Brain microvascular endothelial cell (primary cell): ENCODE results near the gene FOXRED2.

Experiments used
- DNase-seq: peaks from one replicate; pipeline ENCODE4 v3.0.0-alpha.2; 2020
- H3K27ac ChIP-seq: fragments of 250-450 bp; sonication (Bioruptor Pico); 2 replicates; pipeline ENCODE4 v1.5.1; 2020; ENCODE audit warnings: mild to moderate bottlenecking, moderate library complexity
- H3K27me3 ChIP-seq: fragments of 250-450 bp; sonication (Bioruptor Pico); replicated peaks from 2 replicates; pipeline ENCODE4 v1.5.1; 2020; ENCODE audit warnings: mild to moderate bottlenecking
- H3K36me3 ChIP-seq: fragments of 250-450 bp; sonication (Bioruptor Pico); replicated peaks from 2 replicates; pipeline ENCODE4 v1.5.1; 2020; ENCODE audit warnings: mild to moderate bottlenecking
- H3K4me3 ChIP-seq: 2 replicates; pipeline ENCODE4 v1.5.1; 2011; ENCODE audit warnings: low read depth, mild to moderate bottlenecking, control low read depth, low read length, moderate library complexity
- in situ Hi-C: cut with HindIII; loops from 2 replicates; pipeline ENCODE4 v1.10.0; 2017; ENCODE audit warnings: low sequenced_read_pairs, low pct_ligation_motif_present
- TF ChIP-seq, protein P1 (sequence below): IDR thresholded peaks from 2 replicates; pipeline ENCODE4 v1.5.1; 2011; ENCODE audit warnings: low read depth, mild to moderate bottlenecking, moderate library complexity, low read length, control low read depth, inconsistent platforms; ENCODE audit errors: missing control alignments

The FOXRED2 gene

DNA sequence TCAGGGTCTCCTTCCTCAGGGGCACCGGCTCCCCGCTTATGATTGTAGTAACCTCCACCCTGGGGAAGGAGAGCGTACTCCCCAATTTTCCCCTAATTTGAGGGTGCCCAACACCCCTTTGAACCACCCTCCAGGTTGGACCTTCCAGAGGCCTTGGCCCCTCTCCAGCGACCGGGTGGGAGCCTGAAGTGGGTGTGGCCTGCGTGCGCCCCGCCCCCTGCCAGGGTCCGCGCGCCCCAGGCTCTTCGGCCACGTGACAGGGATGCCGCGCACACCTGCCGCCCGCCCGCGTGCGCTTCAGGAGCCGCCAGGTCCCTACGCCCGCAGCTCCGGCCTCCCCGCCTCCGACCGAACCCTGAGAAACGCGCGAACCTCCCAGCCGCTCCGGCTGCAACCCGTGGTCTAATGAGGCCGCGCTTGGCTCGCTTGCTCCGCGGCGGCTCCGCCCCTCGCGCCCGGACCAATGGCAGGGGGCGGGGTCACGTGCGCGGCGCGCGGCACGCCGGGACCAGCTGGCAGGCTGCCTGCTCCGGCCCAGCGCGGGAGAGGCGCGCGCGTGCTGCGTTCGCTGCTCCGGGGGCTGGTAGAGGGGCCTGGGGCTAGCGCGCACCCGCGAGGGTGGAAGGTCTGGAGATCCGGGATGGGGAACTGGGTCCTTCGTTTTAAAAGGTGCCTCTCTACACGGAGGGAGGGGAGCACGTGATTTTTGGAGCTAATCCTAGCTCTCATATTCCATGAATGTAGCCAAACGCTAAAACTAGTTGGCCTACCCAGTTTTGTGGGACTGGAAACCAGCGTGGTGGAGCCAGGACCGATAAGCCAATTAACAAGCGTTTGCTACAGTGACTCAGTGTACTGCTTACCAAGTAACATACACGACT lies at the start of gene FOXRED2:
Gene FOXRED2, minus strand, starts transcription at position 404 of the 881 bp plus-strand sequence. CDS start 618 bp downstream, outside the sequence.
- Histone ChIP-seq H3K27me3 (no peaks in the 10 kb centered on the region), H3K36me3 (peaks cover 20% of the 10 kb centered on the region), H3K27ac (no peak within 1 kb of the TSS), H3K4me3 (peak within 1 kb of the TSS; percentile 53)
- peak; percentile 56 for DNase-seq
- in situ Hi-C loops: no loop called here
- TF ChIP-seq, protein P1, sequence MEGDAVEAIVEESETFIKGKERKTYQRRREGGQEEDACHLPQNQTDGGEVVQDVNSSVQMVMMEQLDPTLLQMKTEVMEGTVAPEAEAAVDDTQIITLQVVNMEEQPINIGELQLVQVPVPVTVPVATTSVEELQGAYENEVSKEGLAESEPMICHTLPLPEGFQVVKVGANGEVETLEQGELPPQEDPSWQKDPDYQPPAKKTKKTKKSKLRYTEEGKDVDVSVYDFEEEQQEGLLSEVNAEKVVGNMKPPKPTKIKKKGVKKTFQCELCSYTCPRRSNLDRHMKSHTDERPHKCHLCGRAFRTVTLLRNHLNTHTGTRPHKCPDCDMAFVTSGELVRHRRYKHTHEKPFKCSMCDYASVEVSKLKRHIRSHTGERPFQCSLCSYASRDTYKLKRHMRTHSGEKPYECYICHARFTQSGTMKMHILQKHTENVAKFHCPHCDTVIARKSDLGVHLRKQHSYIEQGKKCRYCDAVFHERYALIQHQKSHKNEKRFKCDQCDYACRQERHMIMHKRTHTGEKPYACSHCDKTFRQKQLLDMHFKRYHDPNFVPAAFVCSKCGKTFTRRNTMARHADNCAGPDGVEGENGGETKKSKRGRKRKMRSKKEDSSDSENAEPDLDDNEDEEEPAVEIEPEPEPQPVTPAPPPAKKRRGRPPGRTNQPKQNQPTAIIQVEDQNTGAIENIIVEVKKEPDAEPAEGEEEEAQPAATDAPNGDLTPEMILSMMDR: no peak

DNA sequence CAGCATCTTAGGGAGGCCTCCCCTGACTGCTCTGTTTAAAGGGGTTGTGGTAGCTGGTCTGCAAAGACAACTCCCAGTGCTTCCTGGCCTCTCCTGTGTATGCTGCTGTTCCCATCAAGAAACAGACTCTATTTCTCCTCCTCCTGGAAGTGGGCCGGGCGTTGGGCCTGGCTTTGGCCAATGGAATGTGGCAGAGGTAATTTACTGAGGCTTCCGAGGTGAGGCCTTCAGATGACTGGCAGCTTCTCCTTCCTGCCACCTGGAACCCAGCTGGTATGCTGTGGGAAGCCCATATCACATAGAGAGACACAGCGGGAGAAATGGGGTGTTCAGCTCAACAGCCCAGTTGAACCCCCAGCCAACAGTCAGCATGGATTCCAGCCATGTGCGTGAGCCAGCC lies 47.3 kb upstream of the FOXRED2 start:
- TF ChIP-seq, protein P1: no peak
- H3K4me3 ChIP-seq: no peak overlapping the region
- in situ Hi-C loops: no loop called here
- peaks cover 12% of the 10 kb centered on the region for H3K27me3 ChIP-seq
- H3K27ac ChIP-seq: no peak overlapping the region
- H3K36me3 ChIP-seq: no peaks in the 10 kb centered on the region
- no peak for DNase-seq

DNA sequence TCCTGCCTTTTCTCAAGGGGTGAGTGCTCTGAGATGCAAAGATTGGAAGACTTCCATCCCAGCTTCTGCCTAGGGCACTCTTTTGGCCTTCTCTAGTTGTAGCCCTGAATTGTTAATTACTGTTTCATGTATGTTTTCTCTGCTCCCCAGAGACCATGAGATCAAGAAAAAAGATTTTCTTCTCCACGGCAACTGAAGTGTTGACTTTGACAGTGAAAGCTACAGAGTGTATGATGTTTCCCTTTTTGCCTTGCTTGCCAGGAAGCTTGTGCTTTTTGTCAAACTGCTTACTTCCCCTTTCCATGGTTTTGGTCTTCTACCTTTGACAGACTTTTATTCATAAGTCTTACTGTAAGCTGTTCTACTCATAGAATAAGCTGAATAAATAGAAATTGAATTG lies 45.4 kb upstream of the FOXRED2 start:
- no peak overlapping the region for H3K27ac ChIP-seq
- H3K36me3 ChIP-seq: no peaks in the 10 kb centered on the region
- no peak for DNase-seq
- in situ Hi-C loops: no loop called here
- TF ChIP-seq, protein P1: no peak
- peaks cover 12% of the 10 kb centered on the region for H3K27me3 ChIP-seq
- H3K4me3 ChIP-seq: no peak overlapping the region

DNA sequence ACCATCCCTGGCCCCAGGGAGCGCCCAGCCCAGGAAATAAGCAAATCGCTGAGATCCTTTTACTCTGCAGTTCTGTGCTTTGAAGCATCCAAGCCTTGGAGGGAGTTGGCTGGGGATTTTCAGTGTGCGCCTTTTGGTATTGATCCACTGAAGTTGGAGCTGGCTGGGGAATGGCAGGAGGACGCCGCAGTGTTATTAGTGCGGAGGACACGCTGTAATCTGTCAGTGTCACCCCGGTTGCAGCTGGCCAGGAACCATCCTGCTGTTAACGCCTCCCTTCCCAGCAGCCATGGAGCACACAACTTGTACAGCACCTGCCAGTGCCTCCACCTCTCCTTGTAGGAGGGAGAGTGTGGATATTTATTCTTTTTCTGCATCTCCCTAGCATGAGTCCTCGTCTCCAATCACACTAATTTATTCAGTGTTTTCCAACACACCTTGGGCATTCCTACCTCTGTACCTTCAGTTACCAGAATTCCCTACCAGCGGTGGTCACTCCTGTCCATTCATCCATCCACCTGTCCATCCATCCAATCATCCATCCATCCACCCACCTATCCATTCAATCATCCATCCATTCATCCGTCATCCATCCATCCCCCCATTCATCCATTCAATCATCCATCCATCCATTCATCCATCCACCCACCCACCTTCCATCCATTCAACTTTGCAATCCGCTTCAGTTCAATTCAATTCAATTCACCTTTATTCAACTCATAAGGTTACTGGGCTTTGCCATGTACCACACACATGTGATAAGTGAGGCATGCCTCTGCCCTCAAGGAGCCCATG lies 44.1 kb upstream of the FOXRED2 start:
- TF ChIP-seq, protein P1: no peak

DNA sequence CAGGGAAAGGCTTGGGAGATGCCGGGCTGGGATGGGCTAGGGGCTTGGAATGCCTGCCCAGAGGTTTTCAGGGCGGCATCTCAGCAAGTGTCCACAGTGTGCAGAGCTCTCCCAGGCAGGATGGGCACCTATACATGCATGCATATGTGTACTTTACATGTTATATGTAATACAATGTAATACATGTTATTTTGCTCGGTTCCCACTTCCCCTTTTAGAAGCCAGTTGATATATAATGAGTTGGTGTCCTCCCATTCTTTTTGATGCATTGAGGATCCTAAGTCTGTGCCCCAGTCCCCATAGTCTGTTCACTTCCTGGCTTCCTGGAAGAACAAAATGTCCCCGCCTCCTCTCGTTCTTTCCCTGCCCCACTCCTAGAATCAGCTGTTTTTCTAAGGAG lies 42.2 kb upstream of the FOXRED2 start:
- no peak overlapping the region for H3K4me3 ChIP-seq
- TF ChIP-seq, protein P1: no peak
- H3K27ac ChIP-seq: no peak overlapping the region
- no peaks in the 10 kb centered on the region for H3K36me3 ChIP-seq
- DNase-seq: no peak
- in situ Hi-C loops: no loop called here
- peaks cover 12% of the 10 kb centered on the region for H3K27me3 ChIP-seq

More for the DNA sequence above, 44.1 kb upstream of the FOXRED2 start:
- no peak for DNase-seq
- Histone ChIP-seq H3K27ac (no peak overlapping the region), H3K27me3 (peaks cover 12% of the 10 kb centered on the region), H3K36me3 (no peaks in the 10 kb centered on the region), H3K4me3 (no peak overlapping the region)
- in situ Hi-C loops: no loop called here
